ENCODE data around the gene FAM174B. TPM values are rescaled to one million over a fixed set of nuclear protein-coding genes. Genes with fewer than 3 reads are reported as not detected.

The FAM174B gene
- total RNA-seq, 2 experiments from 2014 or later = 3.4 to 3.6 TPM

- no peaks in the 10 kb centered on the region for H3K9me3 ChIP-seq (ENCODE audit: control insufficient read depth in 1 of 2, insufficient read depth in 1 of 2, low read length in 2 of 2)
- CTCF ChIA-PET = no interaction called here
- no peaks in the 10 kb centered on the region for H3K36me3 Mint-ChIP-seq (ENCODE audit: low read depth)
- H3K27me3 Mint-ChIP-seq = no peaks in the 10 kb centered on the region
- no peaks in the 10 kb centered on the region for H3K27me3 ChIP-seq (ENCODE audit: control insufficient read depth in 1 of 2, insufficient read depth in 2 of 2, low read length in 2 of 2)
- no peak overlapping the region for H3K4me3 Mint-ChIP-seq
- H3K4me1 ChIP-seq (ENCODE audit: insufficient read depth, low read length) = no peaks in the 10 kb centered on the region
- intact Hi-C loops (cut with DNase I, micrococcal nuclease) = no loop called here
- no peak for TF ChIP-seq CTCF (IDR thresholded peaks at IDR 0.05)
- H3K4me3 ChIP-seq (ENCODE audit: low read length) = no peak overlapping the region
- H3K27ac ChIP-seq (ENCODE audit: low read depth in 1 of 2, low read length in 2 of 2) = no peak overlapping the region
- H3K27ac Mint-ChIP-seq = no peak overlapping the region
- ATAC-seq (ENCODE audit: poor library complexity) (no peak), DNase-seq (no peak)
- no peaks in the 10 kb centered on the region for H3K9me3 Mint-ChIP-seq
- no peaks in the 10 kb centered on the region for H3K4me1 Mint-ChIP-seq (ENCODE audit: low read depth)
- POLR2A ChIA-PET = no interaction called here
- no peaks in the 10 kb centered on the region for H3K36me3 ChIP-seq (ENCODE audit: insufficient read depth, low read length)
These were observed 36.2 kb downstream of the FAM174B start for GRCh38 chr15:92619145-92620101.

GRCh38 chr15:92617549-92618520, 37.7 kb downstream of the FAM174B start:
- Mint-ChIP-seq H3K36me3 (ENCODE audit: low read depth) (no peaks in the 10 kb centered on the region), H3K9me3 (no peaks in the 10 kb centered on the region), H3K4me3 (no peak overlapping the region), H3K27me3 (no peaks in the 10 kb centered on the region), H3K27ac (no peak overlapping the region), H3K4me1 (ENCODE audit: low read depth) (no peaks in the 10 kb centered on the region)
- no peaks in the 10 kb centered on the region for H3K9me3 ChIP-seq (ENCODE audit: control insufficient read depth in 1 of 2, insufficient read depth in 1 of 2, low read length in 2 of 2)
- no peak overlapping the region for H3K4me3 ChIP-seq (ENCODE audit: low read length)
- intact Hi-C loops (cut with DNase I, micrococcal nuclease) = no loop called here
- H3K27me3 ChIP-seq (ENCODE audit: control insufficient read depth in 1 of 2, insufficient read depth in 2 of 2, low read length in 2 of 2) = no peaks in the 10 kb centered on the region
- ATAC-seq (ENCODE audit: poor library complexity) (no peak), DNase-seq (no peak)
- no peaks in the 10 kb centered on the region for H3K4me1 ChIP-seq (ENCODE audit: insufficient read depth, low read length)
- H3K27ac ChIP-seq (ENCODE audit: low read depth in 1 of 2, low read length in 2 of 2) = no peak overlapping the region
- no peaks in the 10 kb centered on the region for H3K36me3 ChIP-seq (ENCODE audit: insufficient read depth, low read length)
- no peak for TF ChIP-seq CTCF (IDR thresholded peaks at IDR 0.05)
- ChIA-PET POLR2A (no interaction called here), CTCF (no interaction called here)

DNA sequence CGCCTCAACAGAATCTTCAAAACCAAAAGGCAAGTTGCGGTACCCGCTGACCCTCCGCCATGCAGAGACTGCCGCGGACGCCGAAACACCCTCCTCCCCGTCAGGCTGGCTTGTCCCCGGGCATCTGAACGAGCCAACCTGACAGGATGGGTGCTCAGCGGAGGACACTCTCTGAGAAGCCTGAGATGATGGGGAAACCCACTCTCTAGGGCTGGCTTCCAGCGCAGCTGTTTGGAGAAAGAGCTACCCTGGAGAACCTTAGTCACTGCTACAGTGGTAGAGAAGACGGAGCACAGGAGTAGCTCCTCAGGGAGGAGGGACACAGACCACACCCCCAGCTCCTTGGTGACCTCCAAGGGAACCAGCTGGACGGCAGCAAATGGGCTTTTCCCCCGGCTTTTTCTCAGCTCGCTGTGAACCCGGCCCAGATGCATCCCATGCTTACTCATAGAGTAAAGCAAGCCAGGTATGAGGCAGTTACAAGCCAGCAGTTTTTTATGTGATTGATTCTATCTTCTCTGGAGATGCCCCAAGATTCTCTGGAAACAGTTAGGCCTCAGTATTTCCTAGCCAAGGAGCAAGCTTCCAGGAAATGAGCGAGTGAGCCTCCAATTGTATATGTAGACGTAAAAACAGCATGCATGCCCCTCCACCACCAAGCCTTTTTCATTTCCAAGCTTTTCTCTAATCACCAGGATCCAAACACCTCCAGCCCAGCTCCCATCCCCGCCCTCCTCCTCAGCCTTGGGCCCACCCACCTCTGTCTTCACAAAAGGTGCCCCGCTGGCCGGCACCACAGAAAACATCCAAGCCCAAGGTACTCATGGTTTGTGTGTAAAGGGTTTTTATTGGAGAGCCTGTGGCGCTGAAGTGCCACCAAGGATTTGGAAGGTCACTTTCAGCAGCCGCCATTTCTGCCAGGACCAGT, 38.7 kb downstream of the FAM174B start:
- POLR2A ChIA-PET = no interaction called here
- no peak overlapping the region for H3K4me3 ChIP-seq (ENCODE audit: low read length)
- Mint-ChIP-seq H3K9me3 (no peaks in the 10 kb centered on the region), H3K27ac (no peak overlapping the region), H3K4me3 (no peak overlapping the region), H3K4me1 (ENCODE audit: low read depth) (no peaks in the 10 kb centered on the region), H3K36me3 (ENCODE audit: low read depth) (no peaks in the 10 kb centered on the region), H3K27me3 (no peaks in the 10 kb centered on the region)
- TF ChIP-seq CTCF (IDR thresholded peaks at IDR 0.05) = no peak
- intact Hi-C loops (cut with DNase I, micrococcal nuclease) = no loop called here
- no peaks in the 10 kb centered on the region for H3K4me1 ChIP-seq (ENCODE audit: insufficient read depth, low read length)
- no peak for DNase-seq
- H3K27ac ChIP-seq (ENCODE audit: low read depth in 1 of 2, low read length in 2 of 2) = no peak overlapping the region
- no peaks in the 10 kb centered on the region for H3K9me3 ChIP-seq (ENCODE audit: control insufficient read depth in 1 of 2, insufficient read depth in 1 of 2, low read length in 2 of 2)
- no peaks in the 10 kb centered on the region for H3K27me3 ChIP-seq (ENCODE audit: control insufficient read depth in 1 of 2, insufficient read depth in 2 of 2, low read length in 2 of 2)
- CTCF ChIA-PET = no interaction called here
- H3K36me3 ChIP-seq (ENCODE audit: insufficient read depth, low read length) = no peaks in the 10 kb centered on the region
- ATAC-seq (ENCODE audit: poor library complexity) = no peak

All from CD4-positive, alpha-beta T cell (primary cell).